Loucy (cell line): ENCODE measurements around the gene TNNT3.

Experiments
- CTCF ChIP-seq: fragments of 200-600 bp; sonication (generic); conservative IDR thresholded peaks from 2 replicates; pipeline ENCODE4 v1.5.1; 2014; ENCODE audit warnings: mild to moderate bottlenecking, antibody characterized with exemption, low read length
- EZH2phosphoT487 ChIP-seq: fragments of 200-600 bp; IDR thresholded peaks from 2 replicates; pipeline ENCODE4 v1.6.1; 2018; ENCODE audit warnings: antibody characterized with exemption, mild to moderate bottlenecking, moderate library complexity, borderline replicate concordance

DNA sequence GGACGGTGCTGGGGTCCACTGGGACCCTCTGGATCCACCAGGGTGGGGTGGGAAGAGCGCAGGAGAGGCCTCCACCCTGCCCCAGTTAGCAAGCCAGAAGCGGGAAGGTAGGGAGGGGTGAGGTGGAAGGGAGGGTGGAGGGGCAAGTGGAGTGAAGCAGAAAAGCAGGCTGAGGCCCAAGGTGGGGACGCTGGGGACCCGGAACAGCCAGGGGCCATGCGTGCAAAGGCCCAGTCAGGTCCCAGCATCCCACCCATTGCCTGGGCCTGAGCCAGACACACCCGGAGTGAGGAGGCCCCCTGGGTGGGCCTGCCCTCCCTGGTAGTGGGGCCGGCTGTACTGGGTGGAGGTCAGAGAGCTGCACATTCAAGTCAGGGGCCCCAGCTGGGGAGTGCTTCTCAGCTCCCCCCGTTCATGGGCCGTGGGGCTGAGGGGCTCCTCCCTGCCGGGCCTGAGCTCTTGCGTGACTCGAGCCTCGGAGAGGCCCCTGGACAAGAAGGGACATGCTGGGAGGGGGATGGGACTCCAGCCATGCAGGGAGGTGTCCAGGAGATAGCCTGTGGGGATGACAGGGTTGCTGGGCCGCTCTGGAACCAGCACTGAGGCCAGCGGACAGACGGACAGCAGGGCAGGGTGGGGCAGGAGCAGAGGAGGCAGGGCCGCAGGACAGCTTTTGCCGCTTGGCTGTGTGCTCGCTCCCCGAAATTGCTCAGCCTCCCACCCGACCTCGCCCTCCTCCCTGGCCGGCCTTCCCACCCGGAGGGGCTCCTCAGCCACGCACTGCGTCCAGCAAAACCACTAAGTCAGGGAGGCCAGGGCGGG lies 7.7 kb downstream of the TNNT3 start:
- TF ChIP-seq EZH2phosphoT487 (no peak), CTCF (no peak)
